Measurements from ENCODE around the gene RUNX3. TPM values are rescaled to one million over a fixed set of nuclear protein-coding genes. Genes with fewer than 3 reads are reported as not detected.

Gene RUNX3
- total and polyA plus RNA-seq, 2 of the 8 experiments (the other 6 are each of a cell fraction or from before 2014, with no cell fraction given): 0.62 to 0.82 TPM

DNA sequence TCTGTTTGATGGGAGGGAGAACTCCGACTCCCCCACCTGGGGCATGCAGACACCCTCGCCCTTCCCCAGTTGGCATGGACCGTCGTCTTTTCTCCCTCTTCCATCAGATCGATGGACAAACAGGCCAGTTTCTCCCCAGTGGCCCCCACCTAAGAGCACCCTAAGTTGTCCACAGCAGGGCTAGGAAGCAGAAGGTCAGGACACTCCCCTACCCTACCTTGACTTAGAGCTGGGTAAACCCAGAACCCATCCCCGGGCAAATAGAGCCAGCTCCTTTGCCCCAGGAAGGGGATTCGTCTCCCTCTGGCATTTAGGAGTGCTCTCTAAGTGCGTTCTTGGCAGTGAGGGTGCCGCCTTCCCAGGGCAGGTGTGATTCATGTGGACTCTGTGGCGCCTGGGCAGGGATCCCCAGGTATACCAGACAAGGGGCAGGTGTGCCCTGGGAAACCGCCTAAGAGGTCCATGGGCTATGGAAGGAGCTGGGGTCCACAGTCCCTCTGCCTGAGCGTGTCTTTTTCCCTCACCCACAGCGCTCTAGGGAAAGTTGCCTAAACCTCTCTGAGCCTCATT, 2.7 kb upstream of the RUNX3 start (continued):
- TF ChIP-seq CHD7 (IDR thresholded peaks at IDR 0.05; ENCODE audit: insufficient replicate concordance, low read length) (no peak), NRF1 (IDR thresholded peaks at IDR 0.05; ENCODE audit: low read depth, low read length) (no peak), KDM4A (IDR thresholded peaks at IDR 0.05; ENCODE audit: low read depth, low read length, severe bottlenecking) (no peak), ZNF274 (IDR thresholded peaks at IDR 0.05; ENCODE audit: borderline replicate concordance, extremely low read depth, low read length) (no peak)

Data from H1 (cell line).